ENCODE data around the gene RIMBP3C. TPM values are rescaled to one million over a fixed set of nuclear protein-coding genes. Genes with fewer than 3 reads are reported as not detected.
"Not testable (repeated sequence)": the region's sequence is repeated elsewhere in the genome, so short reads cannot be mapped to it uniquely, and the experiment has no call there.

RIMBP3C gene
- total RNA-seq, 1 donor from 2014 or later: 0.34 TPM

DNA sequence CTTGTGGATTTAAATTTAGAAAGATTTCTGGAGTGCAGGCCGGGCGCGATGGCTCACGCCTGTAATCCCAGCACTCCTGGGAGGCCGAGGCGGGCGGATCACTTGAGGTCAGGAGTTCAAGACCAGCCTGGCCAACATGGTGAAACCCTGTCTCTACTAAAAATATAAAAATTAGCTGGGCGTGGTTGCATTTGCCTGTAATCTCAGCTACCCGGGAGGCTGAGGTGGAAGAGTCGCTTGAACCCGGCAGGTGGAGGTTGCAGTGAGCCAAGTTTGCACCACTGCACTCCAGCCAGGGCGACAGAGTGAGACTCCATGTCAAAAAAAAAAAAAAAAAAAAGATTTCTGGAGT, 17.8 kb upstream of the RIMBP3C start:
- intact Hi-C loops (cut with micrococcal nuclease); H3K9me3 Mint-ChIP-seq; H3K27ac Mint-ChIP-seq; DNase-seq (ENCODE audit: low spot score); H3K27me3 Mint-ChIP-seq (ENCODE audit: low read depth): not testable (repeated sequence)
- Mint-ChIP-seq H3K4me3 (ENCODE audit: low read depth) (peak overlapping the region; percentile 96), H3K36me3 (ENCODE audit: low read depth) (peaks cover 32% of the 10 kb centered on the region), H3K4me1 (ENCODE audit: low read depth) (peaks cover 40% of the 10 kb centered on the region)

DNA sequence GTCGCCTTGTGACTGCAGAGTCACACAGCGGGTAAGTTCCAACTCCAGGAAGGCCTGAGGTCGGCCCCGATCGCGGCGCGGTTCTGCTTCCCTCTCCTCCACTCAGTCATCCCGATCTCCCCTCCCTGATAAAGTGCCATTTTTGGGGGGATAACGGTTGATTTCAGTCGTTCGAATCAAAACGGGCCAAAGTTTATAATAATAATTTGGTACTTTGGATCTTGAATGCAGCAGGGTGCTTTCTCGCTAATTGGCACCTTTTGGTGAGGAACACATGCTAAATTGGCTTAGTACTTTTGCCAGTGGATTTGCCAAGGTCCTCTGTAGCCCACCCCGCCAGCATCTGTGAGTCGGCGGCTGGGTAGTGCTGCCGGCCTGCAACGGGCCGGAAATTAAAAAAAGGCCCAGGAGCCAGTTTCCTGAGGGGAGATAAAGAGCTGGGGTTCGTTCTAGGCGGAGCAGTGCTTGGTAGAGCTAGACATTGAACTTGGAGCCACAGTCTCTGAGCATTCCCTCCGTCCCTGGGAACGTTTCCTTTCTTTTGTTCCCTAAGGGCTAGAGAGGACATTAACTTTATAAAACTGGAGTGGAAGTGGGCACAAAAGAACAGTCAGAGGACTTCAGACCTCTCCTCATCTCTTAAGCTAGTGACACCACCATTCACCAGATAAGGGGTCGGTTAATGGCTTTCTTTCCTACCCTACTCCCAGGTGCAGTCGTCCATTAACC, 17.2 kb upstream of the RIMBP3C start:
- H3K36me3 Mint-ChIP-seq (ENCODE audit: low read depth): peaks cover 32% of the 10 kb centered on the region
- no peaks in the 10 kb centered on the region for H3K9me3 Mint-ChIP-seq
- no peak for DNase-seq (ENCODE audit: low spot score)
- H3K4me1 Mint-ChIP-seq (ENCODE audit: low read depth): peaks cover 40% of the 10 kb centered on the region
- intact Hi-C loops (cut with micrococcal nuclease): no loop called here
- H3K4me3 Mint-ChIP-seq (ENCODE audit: low read depth): peak overlapping the region; percentile 96
- H3K27ac Mint-ChIP-seq: peak overlapping the region; percentile 90
- no peaks in the 10 kb centered on the region for H3K27me3 Mint-ChIP-seq (ENCODE audit: low read depth)

DNA sequence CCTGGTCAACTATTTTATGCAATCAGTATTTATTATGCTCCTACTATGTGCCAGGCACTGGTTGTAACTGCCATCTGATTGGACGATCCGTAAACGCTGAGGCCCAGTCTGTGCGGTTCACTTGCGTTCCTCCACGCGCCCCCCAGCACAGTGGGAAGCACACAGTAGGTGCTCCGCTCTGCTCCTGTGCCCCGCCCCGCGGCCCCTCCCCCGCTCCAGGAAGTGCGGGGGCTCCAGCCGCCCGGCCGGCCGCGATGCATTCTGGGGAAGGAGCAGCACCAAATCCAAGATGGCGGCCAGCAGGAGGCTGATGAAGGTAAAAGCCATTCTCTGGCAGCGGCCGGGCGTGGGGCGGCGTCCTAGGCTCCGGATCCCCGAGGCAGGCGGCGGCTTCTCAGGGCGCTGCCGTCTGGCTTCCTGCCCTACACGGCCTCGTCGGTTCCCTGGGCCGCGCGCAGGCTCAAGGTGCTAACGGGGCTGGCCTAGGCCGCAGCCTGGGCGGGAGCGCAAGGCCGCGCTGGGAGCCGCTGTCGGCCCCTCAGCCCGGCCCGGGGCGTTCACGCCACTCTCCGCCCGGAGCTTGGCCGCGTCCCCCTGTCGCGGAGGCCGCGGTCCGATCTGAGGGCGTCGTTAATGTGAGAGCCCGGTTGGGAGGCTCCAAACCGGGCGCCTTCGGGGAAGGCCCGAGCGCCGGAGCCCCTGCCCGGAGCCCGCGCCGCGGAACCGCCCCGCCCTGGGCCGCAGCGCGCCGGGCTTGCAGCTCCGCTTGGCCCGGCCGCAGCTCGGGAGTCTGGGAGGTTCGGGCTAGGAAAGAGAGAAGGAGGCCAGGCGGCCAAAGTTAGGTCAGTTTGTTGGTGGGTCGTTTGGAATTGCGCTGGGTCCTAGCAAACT, 16.4 kb upstream of the RIMBP3C start, which contains the start of gene UBE2L3:
UBE2L3 (plus strand) TSS at position 259 of the 891 bp plus-strand sequence; CDS start at position 290, 31 bp downstream.
- Mint-ChIP-seq H3K4me1 (ENCODE audit: low read depth) (peaks cover 34% of the 10 kb centered on the region), H3K36me3 (ENCODE audit: low read depth) (peaks cover 26% of the 10 kb centered on the region)
- intact Hi-C loops (cut with micrococcal nuclease): loop anchor here (1.0 kb wide), 1 partner anchor 21 kb away; no protein-coding TSS in a partner anchor

DNA sequence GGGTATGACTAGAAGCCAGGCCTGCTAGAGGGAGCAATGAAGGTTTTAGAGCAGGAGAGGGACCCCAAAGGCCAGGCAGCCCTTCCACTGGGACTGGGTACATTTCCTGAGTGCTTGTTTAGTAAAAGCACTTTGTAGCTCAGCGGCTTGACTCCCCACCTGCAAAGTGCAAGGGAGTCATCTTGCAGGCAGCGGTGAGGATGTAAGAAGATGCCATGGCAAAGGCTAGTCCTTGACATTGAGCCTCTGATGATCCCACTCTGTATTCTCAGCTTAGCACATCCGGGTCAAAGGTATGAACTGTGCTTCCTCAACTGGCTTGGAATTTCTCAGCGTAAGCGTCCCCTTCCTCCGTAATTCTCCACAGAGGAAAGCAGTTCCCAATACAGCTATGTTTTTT, 13.2 kb upstream of the RIMBP3C start:
- intact Hi-C loops (cut with micrococcal nuclease): no loop called here
- DNase-seq (ENCODE audit: low spot score): no peak
- Mint-ChIP-seq H3K9me3 (no peaks in the 10 kb centered on the region), H3K4me3 (ENCODE audit: low read depth) (no peak overlapping the region), H3K4me1 (ENCODE audit: low read depth) (peaks cover 7% of the 10 kb centered on the region), H3K27me3 (ENCODE audit: low read depth) (peaks cover 6% of the 10 kb centered on the region), H3K36me3 (ENCODE audit: low read depth) (peaks cover 11% of the 10 kb centered on the region), H3K27ac (no peak overlapping the region)

More for the DNA sequence above, 16.4 kb upstream of the RIMBP3C start, which contains the start of gene UBE2L3:
- Mint-ChIP-seq H3K27ac (peak within 1 kb of the TSS; percentile 90), H3K9me3 (no peaks in the 10 kb centered on the region), H3K27me3 (ENCODE audit: low read depth) (no peaks in the 10 kb centered on the region), H3K4me3 (ENCODE audit: low read depth) (peak within 1 kb of the TSS; percentile 96)
- peak; percentile 81 for DNase-seq (ENCODE audit: low spot score)

DNA sequence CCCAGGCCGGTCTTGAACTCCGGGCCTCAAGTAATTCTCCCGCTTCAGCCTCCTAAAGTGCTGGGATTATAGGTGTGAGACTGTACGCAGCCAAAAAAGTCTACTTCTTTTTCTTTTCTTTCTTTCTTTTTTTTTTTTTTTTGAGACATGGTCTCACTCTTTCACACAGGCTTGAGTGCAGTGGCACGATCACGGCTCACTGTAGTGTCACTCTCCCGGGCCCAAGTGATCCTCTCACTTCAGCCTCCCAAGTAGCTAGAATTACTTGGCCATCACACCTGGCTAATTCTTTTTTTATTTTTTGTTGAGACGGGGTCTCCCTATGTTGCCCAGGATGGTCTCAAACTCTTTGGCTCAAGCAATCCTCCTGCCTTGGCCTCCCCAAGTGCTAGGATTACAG, 12.7 kb upstream of the RIMBP3C start:
- H3K9me3 Mint-ChIP-seq: no peaks in the 10 kb centered on the region
- peaks cover 6% of the 10 kb centered on the region for H3K27me3 Mint-ChIP-seq (ENCODE audit: low read depth)
- H3K4me3 Mint-ChIP-seq (ENCODE audit: low read depth): no peak overlapping the region
- H3K36me3 Mint-ChIP-seq (ENCODE audit: low read depth): peaks cover 8% of the 10 kb centered on the region
- peaks cover 5% of the 10 kb centered on the region for H3K4me1 Mint-ChIP-seq (ENCODE audit: low read depth)
- no peak for DNase-seq (ENCODE audit: low spot score)
- intact Hi-C loops (cut with micrococcal nuclease): no loop called here
- no peak overlapping the region for H3K27ac Mint-ChIP-seq

DNA sequence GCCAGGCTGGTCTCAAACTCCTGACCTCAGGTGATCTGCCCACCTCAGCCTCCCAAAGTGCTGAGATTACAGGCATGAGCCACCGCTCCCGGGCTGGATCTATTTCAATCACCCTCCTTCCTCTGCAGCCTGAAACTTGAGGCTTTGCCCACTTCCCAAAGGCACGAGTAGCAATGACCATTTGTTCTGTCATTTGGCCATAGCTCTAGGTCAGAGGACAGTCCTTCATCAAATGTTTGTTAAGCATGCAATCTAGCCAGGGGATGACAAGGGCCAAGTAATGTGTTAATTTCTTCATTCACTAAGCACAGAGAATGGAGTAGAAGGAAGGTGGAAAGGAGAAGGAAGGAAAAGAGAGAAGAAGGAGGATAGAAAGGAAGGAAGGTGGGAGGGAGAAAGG, 9.4 kb upstream of the RIMBP3C start:
- H3K27ac Mint-ChIP-seq; H3K4me3 Mint-ChIP-seq (ENCODE audit: low read depth); H3K27me3 Mint-ChIP-seq (ENCODE audit: low read depth); H3K4me1 Mint-ChIP-seq (ENCODE audit: low read depth); intact Hi-C loops (cut with micrococcal nuclease); H3K9me3 Mint-ChIP-seq; H3K36me3 Mint-ChIP-seq (ENCODE audit: low read depth); DNase-seq (ENCODE audit: low spot score): not testable (repeated sequence)

DNA sequence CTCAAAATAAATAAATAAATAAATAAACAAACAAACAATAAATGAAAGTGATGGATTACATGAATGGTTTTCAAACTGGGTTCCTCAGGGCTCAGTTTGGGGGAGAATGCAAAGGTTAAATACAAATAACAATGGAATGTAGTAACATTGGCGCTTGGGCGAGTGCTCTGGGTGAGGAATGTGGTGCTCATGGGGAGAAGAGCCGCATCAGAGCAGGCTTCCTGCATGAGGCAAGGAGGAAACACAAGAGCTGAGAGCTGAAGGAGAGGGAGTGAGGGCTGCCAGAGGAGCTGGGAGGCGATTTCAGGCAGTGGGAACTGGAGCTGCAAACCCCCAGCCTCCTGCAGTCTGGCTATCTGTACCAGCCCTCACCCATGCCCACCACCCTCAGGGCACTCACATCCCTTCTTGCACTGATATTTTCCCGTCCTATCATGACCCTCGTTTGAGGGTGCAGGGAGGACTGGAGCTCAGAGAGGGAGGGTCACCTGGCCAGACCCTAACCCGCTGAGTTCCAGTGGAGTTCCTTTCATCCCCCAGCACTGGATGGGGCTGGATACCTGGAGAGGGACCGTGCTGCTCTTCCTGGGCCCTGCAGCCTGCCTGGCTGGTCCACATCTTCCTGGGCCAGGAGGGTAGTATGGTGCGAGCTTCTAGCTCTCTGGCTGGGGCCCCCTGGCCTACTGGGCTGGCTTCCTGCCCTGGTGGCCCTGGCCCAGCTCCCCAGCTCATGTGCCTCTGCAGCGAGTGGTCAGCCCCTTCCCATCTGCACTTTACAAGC, 8.3 kb upstream of the RIMBP3C start:
- H3K36me3 Mint-ChIP-seq (ENCODE audit: low read depth); DNase-seq (ENCODE audit: low spot score); intact Hi-C loops (cut with micrococcal nuclease): not testable (repeated sequence)

DNA sequence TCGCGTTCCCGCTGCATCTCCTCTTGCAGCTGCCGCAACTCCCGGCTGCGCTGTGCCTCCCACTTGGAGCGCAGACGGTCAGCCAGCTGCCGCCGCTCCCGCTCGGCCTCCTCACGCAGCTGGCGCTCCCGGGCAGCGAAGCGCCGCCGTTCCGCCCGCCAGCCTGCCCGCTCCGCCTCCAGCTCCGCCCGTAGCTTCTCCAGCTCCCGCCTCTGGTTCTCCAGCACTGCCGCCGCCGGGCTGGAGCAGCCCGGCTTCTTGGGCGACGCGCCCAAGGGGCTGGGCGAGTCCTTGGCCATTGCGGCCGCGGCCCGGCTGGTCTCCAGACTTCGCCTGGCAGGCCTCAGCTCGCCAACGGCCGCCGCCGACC, 598 bp downstream of the RIMBP3C start:
- H3K36me3 Mint-ChIP-seq (ENCODE audit: low read depth); DNase-seq (ENCODE audit: low spot score); H3K4me1 Mint-ChIP-seq (ENCODE audit: low read depth); intact Hi-C loops (cut with micrococcal nuclease); H3K27ac Mint-ChIP-seq; H3K9me3 Mint-ChIP-seq; H3K4me3 Mint-ChIP-seq (ENCODE audit: low read depth); H3K27me3 Mint-ChIP-seq (ENCODE audit: low read depth): not testable (repeated sequence)

More for the DNA sequence above, 8.3 kb upstream of the RIMBP3C start:
- not testable (repeated sequence) for H3K4me1 Mint-ChIP-seq (ENCODE audit: low read depth); H3K4me3 Mint-ChIP-seq (ENCODE audit: low read depth); H3K27me3 Mint-ChIP-seq (ENCODE audit: low read depth); H3K9me3 Mint-ChIP-seq; H3K27ac Mint-ChIP-seq

DNA sequence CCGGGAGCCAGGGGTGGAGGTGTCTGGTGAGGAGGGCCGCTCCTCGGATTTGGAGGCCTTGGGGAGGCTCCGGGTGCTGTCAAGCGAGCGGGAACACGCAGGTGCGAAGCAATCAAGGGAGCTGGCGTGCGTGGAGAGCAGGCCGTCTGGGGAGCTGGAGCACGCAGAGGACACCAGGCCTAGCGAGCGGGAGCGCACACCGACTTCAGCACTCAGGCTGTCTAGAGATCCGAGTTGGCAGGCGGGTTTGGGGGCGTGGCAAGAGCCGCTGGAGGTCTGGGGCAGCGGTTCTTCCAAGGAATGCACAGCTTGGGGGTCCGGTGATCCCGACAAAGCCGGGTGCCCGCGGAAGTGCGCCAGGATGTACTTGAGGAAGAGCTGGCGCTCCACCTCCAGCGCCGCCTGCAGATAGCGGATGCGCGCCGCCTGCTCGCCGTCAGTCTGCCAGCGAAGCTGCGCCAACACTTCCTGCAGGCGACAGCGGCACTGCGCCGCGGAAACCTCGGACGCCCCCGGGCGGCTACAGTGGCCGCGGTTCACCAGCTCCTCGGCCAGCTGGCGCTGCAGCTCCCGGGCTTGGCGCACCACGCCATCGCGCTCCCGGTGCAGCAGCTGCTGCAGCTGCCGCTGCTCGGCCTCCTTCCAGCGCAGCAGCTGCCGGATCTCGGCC, 1.1 kb downstream of the RIMBP3C start:
- H3K27ac Mint-ChIP-seq; H3K4me1 Mint-ChIP-seq (ENCODE audit: low read depth); H3K36me3 Mint-ChIP-seq (ENCODE audit: low read depth); H3K4me3 Mint-ChIP-seq (ENCODE audit: low read depth); DNase-seq (ENCODE audit: low spot score); intact Hi-C loops (cut with micrococcal nuclease); H3K27me3 Mint-ChIP-seq (ENCODE audit: low read depth); H3K9me3 Mint-ChIP-seq: not testable (repeated sequence)

DNA sequence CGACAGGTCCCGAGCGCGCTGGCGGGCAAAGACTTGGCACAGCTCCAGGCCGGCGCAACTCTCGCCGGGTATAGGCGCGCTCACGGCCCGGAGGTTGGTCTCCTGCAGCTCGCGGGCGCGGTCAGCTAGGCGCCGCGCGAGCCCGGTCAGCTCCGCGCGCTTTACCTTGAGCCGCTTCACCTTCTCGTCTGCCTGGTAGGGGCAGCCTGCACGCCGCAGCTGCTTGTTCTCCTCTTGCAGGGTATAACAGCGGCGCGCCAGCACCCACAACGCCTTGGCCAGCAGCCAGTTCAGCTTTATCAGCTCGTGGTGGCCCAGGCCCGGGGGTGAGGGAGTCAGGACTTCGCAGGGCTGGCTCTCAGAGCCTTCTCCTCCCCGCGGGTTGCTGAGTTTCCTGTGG, 1.7 kb downstream of the RIMBP3C start:
- H3K9me3 Mint-ChIP-seq; H3K4me3 Mint-ChIP-seq (ENCODE audit: low read depth); H3K36me3 Mint-ChIP-seq (ENCODE audit: low read depth); H3K4me1 Mint-ChIP-seq (ENCODE audit: low read depth); H3K27ac Mint-ChIP-seq; intact Hi-C loops (cut with micrococcal nuclease); H3K27me3 Mint-ChIP-seq (ENCODE audit: low read depth); DNase-seq (ENCODE audit: low spot score): not testable (repeated sequence)

DNA sequence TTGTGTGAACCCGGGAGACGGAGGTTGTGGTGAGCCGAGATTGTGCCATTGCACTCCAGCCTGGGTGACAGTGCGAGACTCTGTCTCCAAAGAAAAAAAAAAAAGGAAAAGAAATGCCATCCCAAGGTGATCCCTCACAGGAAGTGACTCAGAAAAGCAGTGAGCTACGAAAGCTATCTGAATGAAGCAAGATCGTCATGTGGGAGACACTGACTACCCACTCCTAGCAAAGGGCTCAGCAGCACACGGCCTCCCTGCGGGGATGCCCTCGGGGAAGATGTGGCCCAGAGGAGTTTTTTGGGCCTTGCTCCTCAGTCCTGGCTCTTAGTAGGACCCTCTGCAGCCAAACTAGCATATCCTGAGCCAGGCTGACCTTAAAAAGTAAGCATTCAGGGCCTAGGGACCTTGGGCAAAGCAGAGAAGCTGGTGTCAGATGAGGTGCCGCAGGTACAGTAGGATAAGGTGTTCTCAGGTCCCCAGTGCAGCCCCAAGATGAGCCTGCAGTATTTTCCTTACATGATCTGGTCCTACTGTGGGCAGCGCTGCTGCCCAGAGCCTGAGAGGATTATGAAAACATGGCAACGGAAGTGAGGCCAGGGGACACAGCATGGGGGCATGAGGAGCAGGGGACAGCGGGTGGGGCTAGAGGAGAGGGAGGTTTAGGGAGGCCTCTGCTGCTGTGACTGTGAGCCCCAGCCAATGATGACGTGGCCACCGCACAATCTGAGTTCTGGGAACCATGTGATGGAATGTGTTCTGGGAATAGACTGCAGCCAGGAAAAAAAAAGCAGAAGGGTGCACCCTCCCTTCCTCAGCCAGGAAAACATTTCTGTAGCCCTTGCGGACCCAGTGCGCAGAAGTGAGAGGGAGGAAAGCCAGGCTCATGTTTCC, 6.6 kb downstream of the RIMBP3C start:
- H3K27me3 Mint-ChIP-seq (ENCODE audit: low read depth); H3K27ac Mint-ChIP-seq; H3K4me3 Mint-ChIP-seq (ENCODE audit: low read depth); H3K36me3 Mint-ChIP-seq (ENCODE audit: low read depth); H3K9me3 Mint-ChIP-seq; DNase-seq (ENCODE audit: low spot score); intact Hi-C loops (cut with micrococcal nuclease); H3K4me1 Mint-ChIP-seq (ENCODE audit: low read depth): not testable (repeated sequence)

All from activated T-helper 2 cell treated with anti-CD3 and anti-CD28 coated beads, Interferon-gamma antibody, Interleukin-2, Interleukin-4, amounts not matched to agents 10 μg/mL and 5 μg/mL and 100 μg/mL, durations not matched to agents 14 hours and 24 hours and 36 hours (primary cell).